ENCODE measurements around the gene CLUH.

The CLUH gene

DNA sequence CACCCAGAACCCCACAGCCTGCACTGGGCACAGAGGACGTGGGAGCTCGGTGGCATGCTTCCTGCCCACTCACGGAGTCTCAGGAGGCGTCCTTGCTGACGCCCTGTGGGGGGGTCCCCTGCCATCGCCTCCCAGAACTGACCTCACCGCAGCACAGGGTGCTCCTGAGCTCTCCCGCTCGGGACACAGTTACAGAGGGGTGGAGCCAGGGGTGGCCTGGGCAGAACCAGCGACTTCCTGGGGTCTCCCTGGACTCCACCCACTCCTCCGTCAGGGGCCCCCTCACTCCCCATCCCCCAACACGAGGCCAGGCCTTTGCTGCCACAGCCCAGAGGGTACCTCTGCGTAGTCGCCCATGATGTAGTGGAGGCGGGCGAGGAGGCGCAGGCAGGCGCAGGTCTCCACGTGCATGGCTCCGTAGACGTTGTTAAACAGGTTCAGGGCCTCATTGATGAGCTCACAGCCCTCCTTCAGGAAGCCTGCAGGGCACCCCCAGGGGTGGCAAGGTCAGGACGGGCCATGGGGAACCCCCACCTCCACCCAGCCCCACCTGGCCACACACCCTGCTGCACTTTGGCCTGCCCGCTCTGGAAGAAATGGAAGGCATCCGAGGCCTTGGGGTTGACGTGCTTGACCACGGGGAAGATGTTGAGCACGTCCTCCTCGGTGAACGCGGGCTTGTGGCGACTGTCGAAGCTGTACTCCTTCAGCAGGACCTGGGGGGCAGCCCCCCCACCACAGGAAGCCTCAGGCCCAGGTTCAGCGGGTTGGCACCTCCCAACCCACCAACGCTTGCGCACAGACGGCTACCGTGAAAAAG, 17.8 kb downstream of the CLUH start:
- H3K36me3 ChIP-seq: peaks cover 30% of the 10 kb centered on the region
- H3K27ac ChIP-seq: no peak overlapping the region

DNA sequence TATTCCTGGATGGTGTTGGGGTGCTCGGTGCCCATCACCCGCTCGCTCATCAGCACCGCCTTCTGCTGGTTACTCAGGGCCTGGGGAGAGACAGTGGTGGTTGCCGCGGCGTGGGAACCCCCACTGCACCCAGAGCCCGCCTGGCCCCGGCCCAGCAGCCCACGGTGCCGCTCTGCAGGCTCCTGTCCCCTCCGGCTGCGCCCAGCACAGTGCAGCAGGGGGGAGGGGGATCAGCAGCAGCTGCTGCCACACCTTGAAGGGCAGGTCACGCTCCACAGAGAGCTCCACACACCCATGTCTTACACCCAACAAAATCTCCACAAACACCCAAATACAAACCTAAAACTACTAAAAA, 18.8 kb downstream of the CLUH start:
- Histone ChIP-seq H3K27me3 (no peaks in the 10 kb centered on the region), H3K4me1 (ENCODE audit: control insufficient read depth in 1 of 2, insufficient read depth in 1 of 2, low read depth in 1 of 2, low read length in 1 of 2) (no peaks in the 10 kb centered on the region), H3K4me3 (ENCODE audit: low read depth in 1 of 2, low read length in 1 of 2) (no peak overlapping the region), H3K27ac (no peak overlapping the region), H3K36me3 (peaks cover 23% of the 10 kb centered on the region), H3K9me3 (no peaks in the 10 kb centered on the region)
- TF ChIP-seq, protein P1, sequence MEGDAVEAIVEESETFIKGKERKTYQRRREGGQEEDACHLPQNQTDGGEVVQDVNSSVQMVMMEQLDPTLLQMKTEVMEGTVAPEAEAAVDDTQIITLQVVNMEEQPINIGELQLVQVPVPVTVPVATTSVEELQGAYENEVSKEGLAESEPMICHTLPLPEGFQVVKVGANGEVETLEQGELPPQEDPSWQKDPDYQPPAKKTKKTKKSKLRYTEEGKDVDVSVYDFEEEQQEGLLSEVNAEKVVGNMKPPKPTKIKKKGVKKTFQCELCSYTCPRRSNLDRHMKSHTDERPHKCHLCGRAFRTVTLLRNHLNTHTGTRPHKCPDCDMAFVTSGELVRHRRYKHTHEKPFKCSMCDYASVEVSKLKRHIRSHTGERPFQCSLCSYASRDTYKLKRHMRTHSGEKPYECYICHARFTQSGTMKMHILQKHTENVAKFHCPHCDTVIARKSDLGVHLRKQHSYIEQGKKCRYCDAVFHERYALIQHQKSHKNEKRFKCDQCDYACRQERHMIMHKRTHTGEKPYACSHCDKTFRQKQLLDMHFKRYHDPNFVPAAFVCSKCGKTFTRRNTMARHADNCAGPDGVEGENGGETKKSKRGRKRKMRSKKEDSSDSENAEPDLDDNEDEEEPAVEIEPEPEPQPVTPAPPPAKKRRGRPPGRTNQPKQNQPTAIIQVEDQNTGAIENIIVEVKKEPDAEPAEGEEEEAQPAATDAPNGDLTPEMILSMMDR (IDR thresholded peaks at IDR 0.05): no peak

More for the DNA sequence above, 17.8 kb downstream of the CLUH start:
- no peaks in the 10 kb centered on the region for H3K4me1 ChIP-seq (ENCODE audit: control insufficient read depth in 1 of 2, insufficient read depth in 1 of 2, low read depth in 1 of 2, low read length in 1 of 2)
- H3K27me3 ChIP-seq: no peaks in the 10 kb centered on the region
- no peak overlapping the region for H3K4me3 ChIP-seq (ENCODE audit: low read depth in 1 of 2, low read length in 1 of 2)
- no peaks in the 10 kb centered on the region for H3K9me3 ChIP-seq
- TF ChIP-seq, protein P1 (IDR thresholded peaks at IDR 0.05): no peak

DNA sequence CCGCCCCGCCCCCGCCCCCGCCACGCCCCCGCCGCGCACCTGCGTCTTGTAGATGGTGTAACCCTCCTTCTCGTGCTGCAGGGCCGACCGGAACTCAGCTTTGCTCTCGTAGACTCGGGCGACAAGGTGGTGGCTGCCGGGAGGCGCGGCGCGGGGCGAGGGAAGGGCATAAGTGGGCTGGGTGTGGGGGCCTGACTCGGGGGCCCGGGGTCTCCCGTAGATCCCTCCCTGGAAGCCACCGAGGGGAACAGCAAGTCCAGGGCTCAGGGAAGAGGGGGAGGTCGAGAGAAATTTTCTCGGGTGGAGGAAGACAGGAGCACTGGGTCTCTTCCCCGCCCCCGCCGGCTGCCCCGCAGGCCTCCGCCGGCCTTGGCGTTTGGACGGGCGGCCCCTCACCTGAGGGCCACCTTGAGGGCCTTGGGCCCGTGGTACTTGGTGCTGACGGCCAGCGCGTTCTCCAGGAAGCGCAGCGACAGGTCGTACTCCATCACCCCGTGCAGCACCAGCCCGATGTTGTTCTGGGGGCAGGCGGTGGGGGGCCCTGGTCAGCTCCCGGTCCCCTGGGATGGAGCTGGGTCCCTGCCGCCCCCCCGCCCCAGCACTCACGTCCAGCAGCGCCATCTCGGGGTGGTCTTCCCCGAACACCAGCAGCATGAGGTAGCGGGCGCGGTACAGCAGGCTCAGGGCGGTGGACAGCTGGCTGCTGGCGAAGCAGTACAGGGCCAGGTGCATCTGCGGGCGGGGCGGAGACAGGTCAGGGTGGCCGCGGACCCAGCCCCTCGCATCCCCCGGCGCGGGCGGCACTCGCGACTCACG, 19.4 kb downstream of the CLUH start:
- TF ChIP-seq, protein P1 (IDR thresholded peaks at IDR 0.05): no peak
- H3K36me3 ChIP-seq: peaks cover 20% of the 10 kb centered on the region
- H3K27ac ChIP-seq: no peak overlapping the region
- no peaks in the 10 kb centered on the region for H3K4me1 ChIP-seq (ENCODE audit: control insufficient read depth in 1 of 2, insufficient read depth in 1 of 2, low read depth in 1 of 2, low read length in 1 of 2)
- H3K4me3 ChIP-seq (ENCODE audit: low read depth in 1 of 2, low read length in 1 of 2): no peak overlapping the region
- no peaks in the 10 kb centered on the region for H3K9me3 ChIP-seq
- H3K27me3 ChIP-seq: no peaks in the 10 kb centered on the region

DNA sequence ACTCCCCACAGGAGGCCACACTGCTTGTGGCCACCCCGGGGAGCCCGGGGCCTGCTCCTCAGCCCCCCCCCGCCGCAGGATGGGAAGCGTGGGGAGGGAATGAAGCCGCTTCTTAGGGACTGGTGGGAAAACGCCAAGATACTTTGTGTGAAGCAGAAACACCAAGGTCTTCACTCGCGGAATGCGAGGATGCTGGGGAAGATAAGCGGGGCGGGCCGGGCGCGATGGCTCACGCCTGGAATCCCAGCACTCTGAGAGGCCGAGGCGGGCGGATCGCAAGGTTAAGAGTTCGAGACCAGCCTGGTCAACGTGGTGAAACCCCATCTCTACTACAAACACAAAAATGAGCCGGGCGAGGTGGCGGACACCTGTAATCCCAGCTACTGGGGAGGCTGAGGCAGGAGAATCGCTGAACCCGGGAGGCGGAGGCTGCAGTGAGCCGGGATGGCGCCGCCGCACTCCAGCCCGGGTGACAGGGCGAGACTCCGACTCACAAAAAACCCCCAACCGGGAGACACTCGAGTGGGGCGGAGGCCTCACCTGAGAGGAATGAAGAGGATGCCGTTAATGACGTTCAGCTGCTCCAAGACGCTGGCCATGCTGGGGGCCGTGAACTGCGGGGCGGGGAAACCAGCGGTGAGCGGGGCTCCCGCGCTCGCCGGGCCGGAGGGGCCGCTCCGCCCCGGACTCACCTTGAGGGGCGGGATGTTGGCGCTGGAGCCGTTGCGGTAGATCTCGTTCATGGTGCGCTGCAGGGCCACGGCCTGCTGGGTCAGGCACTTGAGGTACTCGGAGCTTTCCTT, 20.3 kb downstream of the CLUH start:
- Histone ChIP-seq H3K27me3 (no peaks in the 10 kb centered on the region), H3K9me3 (no peaks in the 10 kb centered on the region), H3K27ac (no peak overlapping the region), H3K4me1 (ENCODE audit: control insufficient read depth in 1 of 2, insufficient read depth in 1 of 2, low read depth in 1 of 2, low read length in 1 of 2) (no peaks in the 10 kb centered on the region), H3K36me3 (peaks cover 17% of the 10 kb centered on the region), H3K4me3 (ENCODE audit: low read depth in 1 of 2, low read length in 1 of 2) (no peak overlapping the region)
- TF ChIP-seq, protein P1 (IDR thresholded peaks at IDR 0.05): no peak
